Measurements from ENCODE around the gene SGCA.
A peak's percentile ranks its signal among the peaks of the same experiment; 100 is the strongest.

The SGCA gene

GRCh38 chr17:50129353-50129727, 36.5 kb upstream of the SGCA start:
- H3K36me3 Mint-ChIP-seq (ENCODE audit: insufficient read depth) = peaks cover 26% of the 10 kb centered on the region
- no peaks in the 10 kb centered on the region for H3K9me3 Mint-ChIP-seq
- H3K4me1 Mint-ChIP-seq = peaks cover 42% of the 10 kb centered on the region
- no peak for ATAC-seq (replicated peaks; ENCODE audit: extremely low read depth, poor library complexity, severe bottlenecking)
- peak overlapping the region; percentile 72 for H3K4me3 Mint-ChIP-seq
- peak overlapping the region; percentile 90 for H3K27ac Mint-ChIP-seq (ENCODE audit: low read depth)
- DNase-seq (ENCODE audit: low spot score in 2 of 2) = no peak
- peaks cover 16% of the 10 kb centered on the region for H3K27me3 Mint-ChIP-seq

DNA sequence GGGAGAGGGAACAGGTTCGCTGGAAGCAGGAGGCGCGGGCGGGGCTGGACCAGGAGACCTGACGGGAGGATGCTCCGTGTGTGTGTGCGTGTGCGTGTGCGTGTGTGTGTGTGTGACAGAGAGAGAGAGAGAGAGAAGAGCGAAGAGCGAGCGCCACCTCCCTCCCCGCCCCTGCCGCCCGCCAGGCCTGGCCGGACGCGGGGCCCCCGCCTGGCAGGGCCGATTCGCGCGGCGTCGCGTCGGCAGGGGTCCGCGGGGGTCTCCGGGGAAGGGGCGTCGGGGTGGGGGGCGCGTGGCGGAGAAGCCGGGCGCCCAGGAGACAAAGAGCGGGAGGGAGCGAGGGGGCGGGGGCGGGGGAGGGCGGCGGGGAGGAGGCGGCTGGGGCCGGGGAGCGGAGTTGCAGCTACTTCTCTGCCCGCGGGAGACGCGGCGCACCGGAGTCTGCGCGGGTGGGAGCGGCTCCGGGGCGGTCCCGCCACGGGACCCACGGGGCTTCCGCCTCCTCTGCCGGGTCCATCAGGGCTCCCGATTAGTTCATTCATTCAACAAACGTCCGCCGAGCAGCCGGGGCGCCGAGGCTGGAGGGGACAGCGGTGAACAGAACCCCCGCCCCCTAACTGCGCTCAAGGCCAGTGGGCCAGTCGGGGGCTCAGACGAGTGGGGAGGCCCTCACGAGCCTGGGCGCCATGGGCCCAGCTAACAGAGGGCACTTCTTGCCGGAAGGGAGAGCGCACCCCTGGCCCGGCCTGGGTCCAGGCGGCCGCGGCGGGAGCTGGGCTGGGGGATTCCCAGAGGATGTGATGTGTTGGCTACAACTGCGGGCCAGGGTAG, 35.9 kb upstream of the SGCA start, which contains the start of gene SAMD14:
SAMD14 (minus strand) TSS at position 433 of the 831 bp plus-strand sequence. CDS start 5,201 bp downstream, outside the sequence.
- peak within 1 kb of the TSS; percentile 72 for H3K4me3 Mint-ChIP-seq
- peaks cover 16% of the 10 kb centered on the region for H3K27me3 Mint-ChIP-seq
- H3K27ac Mint-ChIP-seq (ENCODE audit: low read depth) = peak within 1 kb of the TSS; percentile 90
- DNase-seq (ENCODE audit: low spot score in 2 of 2) (no peak), ATAC-seq (replicated peaks; ENCODE audit: extremely low read depth, poor library complexity, severe bottlenecking) (peak; percentile 78)
- peaks cover 42% of the 10 kb centered on the region for H3K4me1 Mint-ChIP-seq
- no peaks in the 10 kb centered on the region for H3K9me3 Mint-ChIP-seq
- peaks cover 30% of the 10 kb centered on the region for H3K36me3 Mint-ChIP-seq (ENCODE audit: insufficient read depth)

DNA sequence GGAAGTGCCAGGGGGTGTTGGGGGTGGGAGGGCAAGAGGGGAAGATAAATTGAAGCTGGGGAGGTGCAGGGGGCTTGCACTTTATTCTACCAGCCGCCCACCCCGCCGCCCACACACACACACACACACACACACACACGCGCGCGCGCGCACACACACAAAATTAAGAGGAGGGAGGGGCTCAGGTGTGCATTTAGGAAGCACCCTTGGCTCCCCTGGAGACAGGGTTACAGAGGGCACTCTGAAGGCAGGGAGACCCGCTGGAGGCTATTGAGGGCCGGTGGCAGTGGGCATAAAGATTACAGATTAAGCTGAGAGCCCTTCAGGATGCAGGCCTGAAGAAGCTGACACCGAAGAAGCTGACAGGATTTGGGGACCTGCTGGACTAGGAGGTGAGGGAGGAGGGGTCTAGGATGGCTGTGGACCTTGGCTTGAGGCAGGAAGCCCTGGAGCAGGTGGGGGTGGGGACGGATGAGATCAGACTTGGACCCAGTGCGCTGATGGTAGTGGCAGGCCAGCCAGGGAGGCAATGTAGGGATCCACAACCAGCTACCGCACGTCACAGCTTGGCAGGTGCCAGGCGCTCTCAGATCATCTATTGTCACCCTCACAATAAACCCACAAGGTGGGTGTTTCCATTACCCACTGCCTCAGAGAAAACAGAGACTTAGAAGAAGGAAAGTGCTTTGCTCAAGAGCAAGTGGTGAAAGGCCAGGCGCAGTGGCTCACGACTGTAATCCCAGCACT, 35.1 kb upstream of the SGCA start:
- H3K27me3 Mint-ChIP-seq = peaks cover 16% of the 10 kb centered on the region
- H3K4me1 Mint-ChIP-seq = peaks cover 42% of the 10 kb centered on the region
- ATAC-seq (replicated peaks; ENCODE audit: extremely low read depth, poor library complexity, severe bottlenecking) (no peak), DNase-seq (ENCODE audit: low spot score in 2 of 2) (no peak)
- peak overlapping the region; percentile 75 for H3K27ac Mint-ChIP-seq (ENCODE audit: low read depth)
- H3K9me3 Mint-ChIP-seq = no peaks in the 10 kb centered on the region
- H3K4me3 Mint-ChIP-seq = peak overlapping the region; percentile 72
- H3K36me3 Mint-ChIP-seq (ENCODE audit: insufficient read depth) = peaks cover 31% of the 10 kb centered on the region

DNA sequence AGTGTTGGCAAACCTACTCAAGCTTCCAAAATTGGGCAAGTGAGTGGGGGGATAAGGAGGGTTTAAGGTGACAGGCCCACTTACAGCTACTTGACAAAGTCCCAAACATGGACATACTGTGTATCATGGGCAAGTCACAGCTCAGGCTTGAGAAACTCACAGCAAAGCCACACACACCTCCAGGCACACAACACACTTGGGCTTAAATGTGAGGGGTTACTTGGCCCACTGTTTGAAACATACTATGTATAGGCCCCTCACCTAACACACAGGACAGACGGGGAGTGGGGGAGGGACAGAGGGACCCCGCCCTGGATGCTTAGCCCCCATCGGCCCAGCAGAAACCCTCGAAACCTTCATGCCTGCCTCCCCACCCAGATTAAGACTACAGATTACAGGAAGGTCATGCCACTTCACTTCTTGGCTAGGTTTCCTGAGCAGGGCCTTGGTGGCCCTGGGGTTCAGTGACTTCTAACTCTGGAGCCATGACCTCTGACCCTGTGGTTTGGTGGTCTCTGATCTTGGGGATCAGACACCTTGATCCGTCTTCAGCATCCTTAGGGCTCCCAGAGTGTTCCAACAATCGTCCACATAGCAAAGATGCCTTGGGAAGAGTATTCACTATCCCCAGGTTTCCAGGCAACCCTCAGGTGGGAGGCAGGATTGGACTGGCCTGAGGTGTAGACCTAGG, 33.6 kb upstream of the SGCA start:
- Mint-ChIP-seq H3K27ac (ENCODE audit: low read depth) (peak overlapping the region; percentile 84), H3K4me3 (no peak overlapping the region), H3K9me3 (no peaks in the 10 kb centered on the region), H3K36me3 (ENCODE audit: insufficient read depth) (peaks cover 35% of the 10 kb centered on the region), H3K4me1 (peaks cover 50% of the 10 kb centered on the region), H3K27me3 (peaks cover 16% of the 10 kb centered on the region)
- ATAC-seq (replicated peaks; ENCODE audit: extremely low read depth, poor library complexity, severe bottlenecking) (no peak), DNase-seq (ENCODE audit: low spot score in 2 of 2) (no peak)

DNA sequence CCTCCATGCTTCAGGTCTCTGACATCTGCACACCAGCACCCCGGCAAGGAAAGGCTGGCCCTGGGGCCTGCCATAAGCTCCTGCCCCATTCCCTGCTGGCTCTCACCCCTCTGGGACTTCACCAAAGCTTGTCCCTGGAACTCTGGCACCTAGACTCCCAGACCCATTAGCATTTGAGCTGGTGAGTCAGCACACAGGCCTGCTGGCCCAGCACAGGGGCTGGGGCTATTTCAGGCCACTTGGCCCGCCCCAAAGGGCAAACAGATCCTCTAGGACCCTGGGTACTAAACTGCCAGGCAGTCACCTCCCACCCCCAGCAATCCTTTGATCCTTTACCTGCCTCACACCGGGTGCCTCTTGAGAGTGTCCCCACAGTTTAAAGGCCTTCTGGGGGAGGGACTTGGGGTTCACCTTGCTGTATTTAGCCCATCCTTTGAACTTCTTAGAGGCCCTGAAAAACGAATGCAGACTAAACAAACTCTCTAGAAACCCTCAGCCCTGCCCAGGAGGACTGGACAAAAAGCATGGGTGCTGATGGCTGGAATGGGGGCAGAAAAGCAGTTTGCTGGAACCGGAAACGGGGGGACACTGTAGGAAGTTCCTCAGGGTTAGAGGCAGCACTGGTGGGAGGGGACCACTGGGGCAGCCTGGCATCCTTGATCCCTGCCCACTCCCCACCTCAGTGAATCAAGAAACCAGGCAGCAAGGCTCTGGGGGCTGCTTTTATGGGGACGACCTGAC, 32.6 kb upstream of the SGCA start:
- no peaks in the 10 kb centered on the region for H3K9me3 Mint-ChIP-seq
- DNase-seq (ENCODE audit: low spot score in 2 of 2) (no peak), ATAC-seq (replicated peaks; ENCODE audit: extremely low read depth, poor library complexity, severe bottlenecking) (no peak)
- peaks cover 40% of the 10 kb centered on the region for H3K36me3 Mint-ChIP-seq (ENCODE audit: insufficient read depth)
- peaks cover 52% of the 10 kb centered on the region for H3K4me1 Mint-ChIP-seq
- no peak overlapping the region for H3K27ac Mint-ChIP-seq (ENCODE audit: low read depth)
- H3K4me3 Mint-ChIP-seq = no peak overlapping the region
- peaks cover 11% of the 10 kb centered on the region for H3K27me3 Mint-ChIP-seq

- H3K9me3 Mint-ChIP-seq = no peaks in the 10 kb centered on the region
- DNase-seq (ENCODE audit: low spot score in 2 of 2) (no peak), ATAC-seq (replicated peaks; ENCODE audit: extremely low read depth, poor library complexity, severe bottlenecking) (no peak)
- peaks cover 48% of the 10 kb centered on the region for H3K4me1 Mint-ChIP-seq
- H3K36me3 Mint-ChIP-seq (ENCODE audit: insufficient read depth) = peaks cover 42% of the 10 kb centered on the region
- H3K27ac Mint-ChIP-seq (ENCODE audit: low read depth) = no peak overlapping the region
- peaks cover 6% of the 10 kb centered on the region for H3K27me3 Mint-ChIP-seq
- no peak overlapping the region for H3K4me3 Mint-ChIP-seq
Measured at GRCh38 chr17:50133769-50134099, 32.1 kb upstream of the SGCA start.

DNA sequence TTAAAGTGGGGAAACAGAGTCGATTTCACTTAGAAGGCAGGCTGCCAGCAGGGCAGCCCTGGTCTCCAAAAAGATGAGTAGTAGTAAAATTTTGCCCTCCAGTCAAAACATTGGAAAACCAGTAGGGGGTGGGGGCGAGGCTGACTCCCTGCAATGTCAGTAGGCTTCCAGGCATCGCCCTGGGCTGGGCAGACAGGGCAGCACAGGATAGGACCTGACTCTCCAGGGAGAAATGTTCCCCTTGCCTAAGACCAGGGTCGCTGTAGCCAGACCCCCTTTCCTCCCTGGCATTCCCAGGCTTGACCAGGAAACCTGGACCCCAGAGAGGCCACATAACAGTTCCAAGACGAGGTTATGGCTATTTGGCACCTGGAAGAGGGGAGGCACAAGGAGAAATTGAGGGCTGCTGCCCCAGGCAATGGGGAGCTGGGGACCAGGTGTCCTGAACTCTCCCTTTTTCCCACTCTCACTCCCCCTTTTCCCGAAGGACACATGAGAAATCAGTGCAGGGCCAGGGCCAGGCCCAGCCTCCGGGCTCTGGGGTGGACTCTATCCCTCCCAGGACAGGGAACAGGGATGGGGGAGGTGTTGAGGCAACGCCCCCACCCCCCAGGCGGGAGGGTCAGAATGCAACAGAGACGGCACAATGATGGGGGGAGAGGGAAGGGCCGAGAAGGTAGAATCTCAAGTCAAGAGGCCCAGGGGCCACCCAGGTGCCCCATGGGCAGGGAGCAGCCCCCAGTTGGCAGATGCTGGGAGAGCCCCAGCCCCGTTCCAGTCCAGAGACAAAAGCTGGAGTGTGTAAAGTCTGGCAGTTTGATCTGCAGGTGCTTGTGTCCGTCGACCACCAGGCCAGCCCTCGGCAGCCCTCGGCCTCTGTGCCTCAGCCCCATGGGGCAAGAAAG, 31.3 kb upstream of the SGCA start:
- H3K9me3 Mint-ChIP-seq = no peaks in the 10 kb centered on the region
- H3K4me3 Mint-ChIP-seq = no peak overlapping the region
- DNase-seq (ENCODE audit: low spot score in 2 of 2) (no peak), ATAC-seq (replicated peaks; ENCODE audit: extremely low read depth, poor library complexity, severe bottlenecking) (no peak)
- H3K27me3 Mint-ChIP-seq = no peaks in the 10 kb centered on the region
- no peak overlapping the region for H3K27ac Mint-ChIP-seq (ENCODE audit: low read depth)
- H3K4me1 Mint-ChIP-seq = peaks cover 44% of the 10 kb centered on the region
- peaks cover 40% of the 10 kb centered on the region for H3K36me3 Mint-ChIP-seq (ENCODE audit: insufficient read depth)

DNA sequence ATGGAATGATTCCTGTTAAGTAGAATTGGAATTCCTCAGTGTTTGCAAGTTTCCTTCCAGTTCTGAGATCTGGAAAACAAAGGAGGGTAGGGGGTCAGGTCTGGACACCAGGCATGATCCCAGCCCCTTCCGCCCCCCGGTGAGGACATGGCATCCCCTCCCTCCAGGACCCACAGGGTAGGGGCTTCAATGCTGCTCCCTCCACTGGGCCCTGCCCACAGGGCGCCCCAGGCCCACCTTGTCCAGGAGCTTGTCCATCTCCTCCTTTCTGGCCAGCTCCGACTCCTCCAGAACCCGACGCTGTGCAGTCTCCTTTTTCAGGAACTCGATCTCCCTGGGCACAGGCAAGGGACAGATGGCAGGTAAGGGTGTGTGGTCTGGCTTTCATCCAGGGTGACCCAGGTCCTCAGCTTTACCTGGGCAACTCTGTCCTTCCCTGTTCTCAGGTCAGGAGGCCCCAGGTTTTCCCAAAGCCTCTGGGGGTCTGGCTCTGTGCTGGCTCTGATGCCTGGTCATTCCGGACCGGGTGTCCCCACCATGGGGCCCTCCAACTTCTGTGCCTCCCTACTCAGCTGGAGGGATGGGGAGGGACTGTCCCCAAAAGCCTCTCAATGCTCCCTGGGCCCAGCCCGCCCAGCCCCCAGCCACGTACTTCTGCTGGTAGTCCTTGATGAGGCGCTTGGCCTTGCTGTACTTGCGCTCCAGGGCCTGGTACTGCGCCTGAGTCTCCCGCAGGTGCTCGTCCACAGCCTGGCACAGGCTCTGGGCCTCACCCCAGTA, 30.3 kb upstream of the SGCA start:
- Mint-ChIP-seq H3K36me3 (ENCODE audit: insufficient read depth) (peaks cover 44% of the 10 kb centered on the region), H3K9me3 (no peaks in the 10 kb centered on the region), H3K4me3 (no peak overlapping the region), H3K27ac (ENCODE audit: low read depth) (no peak overlapping the region), H3K4me1 (peaks cover 49% of the 10 kb centered on the region), H3K27me3 (no peaks in the 10 kb centered on the region)
- DNase-seq (ENCODE audit: low spot score in 2 of 2) = no peak
- no peak for ATAC-seq (replicated peaks; ENCODE audit: extremely low read depth, poor library complexity, severe bottlenecking)

- no peaks in the 10 kb centered on the region for H3K9me3 Mint-ChIP-seq
- no peak overlapping the region for H3K27ac Mint-ChIP-seq (ENCODE audit: low read depth)
- H3K4me3 Mint-ChIP-seq = no peak overlapping the region
- ATAC-seq (replicated peaks; ENCODE audit: extremely low read depth, poor library complexity, severe bottlenecking) (no peak), DNase-seq (ENCODE audit: low spot score in 2 of 2) (no peak)
- peaks cover 49% of the 10 kb centered on the region for H3K4me1 Mint-ChIP-seq
- H3K36me3 Mint-ChIP-seq (ENCODE audit: insufficient read depth) = peaks cover 39% of the 10 kb centered on the region
- H3K27me3 Mint-ChIP-seq = no peaks in the 10 kb centered on the region
Measured at GRCh38 chr17:50136096-50136687, 29.6 kb upstream of the SGCA start.

GRCh38 chr17:50137042-50137441, 28.8 kb upstream of the SGCA start:
- peaks cover 50% of the 10 kb centered on the region for H3K4me1 Mint-ChIP-seq
- no peak for DNase-seq (ENCODE audit: low spot score in 2 of 2)
- peak overlapping the region; percentile 42 for H3K27ac Mint-ChIP-seq (ENCODE audit: low read depth)
- H3K27me3 Mint-ChIP-seq = no peaks in the 10 kb centered on the region
- ATAC-seq (replicated peaks; ENCODE audit: extremely low read depth, poor library complexity, severe bottlenecking) = no peak
- no peaks in the 10 kb centered on the region for H3K9me3 Mint-ChIP-seq
- no peak overlapping the region for H3K4me3 Mint-ChIP-seq
- H3K36me3 Mint-ChIP-seq (ENCODE audit: insufficient read depth) = peaks cover 44% of the 10 kb centered on the region
